DND-41 (cell line): ENCODE data around the gene IL9.

ENCODE experiments used
- ATAC-seq: fragments of 200-7000 bp; cut with Tn5 transposase; 3 replicates; pipeline ENCODE4 v1.9.1; 2021; ENCODE audit warnings: low read depth; ENCODE audit not compliant: insufficient read depth
- DNase-seq: peaks from one replicate; pipeline ENCODE4 v3.0.0-alpha.2; 2020
- H2AFZ ChIP-seq: 2 replicates; pipeline ENCODE4 v1.6.0; 2012; ENCODE audit warnings: low read depth, low read length
- H3K27ac ChIP-seq: 2 replicates; pipeline ENCODE4 v1.5.1; 2012; ENCODE audit warnings: low read length, inconsistent platforms
- H3K27me3 ChIP-seq: fragments of 200-600 bp; sonication (generic); 2 replicates; pipeline ENCODE4 v1.6.0; 2012; ENCODE audit warnings: low read length, mild to moderate bottlenecking, inconsistent platforms; ENCODE audit not compliant: insufficient read depth, poor library complexity
- H3K36me3 ChIP-seq: 2 replicates; pipeline ENCODE4 v1.5.1; 2012; ENCODE audit warnings: low read length, inconsistent platforms; ENCODE audit not compliant: insufficient read depth
- H3K4me1 ChIP-seq: 2 replicates; pipeline ENCODE4 v1.5.1; 2012; ENCODE audit warnings: mild to moderate bottlenecking, low read length; ENCODE audit not compliant: insufficient read depth
- H3K4me2 ChIP-seq: 2 replicates; pipeline ENCODE4 v1.6.0; 2012; ENCODE audit warnings: mild to moderate bottlenecking, moderate library complexity, low read length, inconsistent platforms; ENCODE audit not compliant: insufficient read depth
- H3K4me3 ChIP-seq, 2 experiments: fragments of 200-600 bp in 1 of 2; shearing (Covaris generic) in 1 of 2; 2 replicates each; pipeline ENCODE4 v1.5.1; 2012 to 2016; ENCODE audit warnings: inconsistent platforms in 2 of 2, low read length in 2 of 2, mild to moderate bottlenecking in 2 of 2, low read depth in 1 of 2, moderate library complexity in 1 of 2
- H3K79me2 ChIP-seq: 2 replicates; pipeline ENCODE4 v1.6.0; 2012; ENCODE audit warnings: low read length, inconsistent platforms; ENCODE audit not compliant: insufficient read depth
- H3K9ac ChIP-seq: 2 replicates; pipeline ENCODE4 v1.6.0; 2012; ENCODE audit warnings: low read depth, mild to moderate bottlenecking, inconsistent platforms, low read length, moderate library complexity
- H3K9me3 ChIP-seq: 2 replicates; pipeline ENCODE4 v1.5.1; 2012; ENCODE audit warnings: low read length, moderate library complexity, mild to moderate bottlenecking, inconsistent platforms; ENCODE audit not compliant: insufficient read depth, severe bottlenecking
- H4K20me1 ChIP-seq: 2 replicates; pipeline ENCODE4 v1.6.0; 2012; ENCODE audit warnings: low read length; ENCODE audit not compliant: insufficient read depth
- CTCF ChIP-seq: IDR thresholded peaks from 2 replicates; pipeline ENCODE4 v1.5.1; 2012; ENCODE audit warnings: borderline replicate concordance, low read length, moderate library complexity, mild to moderate bottlenecking; ENCODE audit not compliant: poor library complexity, severe bottlenecking; ENCODE audit errors: extremely low read depth
- EZH2 ChIP-seq: IDR thresholded peaks from 3 replicates; pipeline ENCODE4 v1.6.1; 2012; ENCODE audit warnings: borderline replicate concordance, low read depth, mild to moderate bottlenecking, moderate library complexity, low read length, inconsistent platforms; ENCODE audit not compliant: severe bottlenecking

Gene IL9

GRCh38 chr5:135850231-135850630 is 45.4 kb downstream of the IL9 start:
- no peaks in the 10 kb centered on the region for H4K20me1 ChIP-seq

GRCh38 chr5:135847976-135848375 is 47.7 kb downstream of the IL9 start:
- H3K79me2 ChIP-seq = no peaks in the 10 kb centered on the region
- H3K4me2 ChIP-seq = no peak overlapping the region
- H3K9ac ChIP-seq = no peak overlapping the region
- no peak overlapping the region for H2AFZ ChIP-seq
- no peak for TF ChIP-seq CTCF
- TF ChIP-seq EZH2 = no peak
- no peaks in the 10 kb centered on the region for H3K9me3 ChIP-seq
- no peak for ATAC-seq
- no peaks in the 10 kb centered on the region for H4K20me1 ChIP-seq
- no peak overlapping the region for H3K27ac ChIP-seq
- H3K36me3 ChIP-seq = no peaks in the 10 kb centered on the region
- no peak overlapping the region for H3K4me3 ChIP-seq
- DNase-seq = no peak
- H3K27me3 ChIP-seq = peaks cover 3% of the 10 kb centered on the region
- H3K4me1 ChIP-seq = no peaks in the 10 kb centered on the region

More at GRCh38 chr5:135850231-135850630, 45.4 kb downstream of the IL9 start:
- H3K4me3 ChIP-seq = no peak overlapping the region
- no peak overlapping the region for H3K27ac ChIP-seq
- H3K27me3 ChIP-seq = peaks cover 3% of the 10 kb centered on the region
- DNase-seq (no peak), ATAC-seq (no peak)
- no peaks in the 10 kb centered on the region for H3K9me3 ChIP-seq
- H3K4me1 ChIP-seq = no peaks in the 10 kb centered on the region
- no peaks in the 10 kb centered on the region for H3K79me2 ChIP-seq
- TF ChIP-seq EZH2 (no peak), CTCF (no peak)
- no peaks in the 10 kb centered on the region for H3K36me3 ChIP-seq
- H3K4me2 ChIP-seq = no peak overlapping the region
- no peak overlapping the region for H3K9ac ChIP-seq
- no peak overlapping the region for H2AFZ ChIP-seq

- no peak for TF ChIP-seq CTCF
- no peak for TF ChIP-seq EZH2
- no peak overlapping the region for H3K4me3 ChIP-seq
- H3K79me2 ChIP-seq = no peaks in the 10 kb centered on the region
- H3K9ac ChIP-seq = no peak overlapping the region
- ATAC-seq (no peak), DNase-seq (no peak)
- peaks cover 12% of the 10 kb centered on the region for H3K27me3 ChIP-seq
- no peaks in the 10 kb centered on the region for H3K36me3 ChIP-seq
- no peak overlapping the region for H3K27ac ChIP-seq
- H3K4me1 ChIP-seq = no peaks in the 10 kb centered on the region
- H3K9me3 ChIP-seq = no peaks in the 10 kb centered on the region
- no peak overlapping the region for H2AFZ ChIP-seq
- H4K20me1 ChIP-seq = no peaks in the 10 kb centered on the region
- no peak overlapping the region for H3K4me2 ChIP-seq
Observed at GRCh38 chr5:135846311-135846710, 49.3 kb downstream of the IL9 start.
